A673 (cell line): Measurements from ENCODE around the gene SLC22A2. TPM values are rescaled to one million over a fixed set of nuclear protein-coding genes. Genes with fewer than 3 reads are reported as not detected.

Experiments used
- BruUV-seq: library from RNA; stranded (reverse); fragments of 400-500 nt; replicated peaks from 2 replicates; lab custom pipeline; 2021; lab: Mats Ljungman, UMichigan
- CTCF ChIA-PET: fragments of 300-600 bp; sonication (Branson Sonifier 250); formaldehyde crosslinking; loops from one replicate; lab custom pipeline; 2022; ENCODE audit warnings: antibody characterized with exemption; lab: Charles Lee
- POLR2A ChIA-PET: fragments of 300-600 bp; sonication (Branson Sonifier 250); formaldehyde crosslinking; loops from one replicate; lab custom pipeline; 2022; ENCODE audit warnings: antibody characterized with exemption; ENCODE audit not compliant: low non-redundant PET; lab: Charles Lee
- DNase-seq: peaks from one replicate; pipeline ENCODE4 v3.0.0-alpha.2; 2015; ENCODE audit warnings: low spot score
- H3K27ac ChIP-seq: fragments of 200-600 bp; sonication (generic); 2 replicates; pipeline ENCODE4 v1.5.1; 2016; ENCODE audit warnings: mixed run types, low read depth, mild to moderate bottlenecking, mixed read lengths, antibody characterized with exemption, low read length; ENCODE audit not compliant: poor library complexity, severe bottlenecking
- H3K27me3 ChIP-seq: fragments of 200-600 bp; sonication (generic); replicated peaks from 2 replicates; pipeline ENCODE4 v1.6.1; 2017; ENCODE audit warnings: mixed run types, low read depth, mild to moderate bottlenecking, mixed read lengths, antibody characterized with exemption, low read length; ENCODE audit not compliant: insufficient read depth, poor library complexity
- H3K36me3 ChIP-seq: fragments of 200-600 bp; sonication (generic); 2 replicates; pipeline ENCODE4 v1.6.1; 2016; ENCODE audit warnings: mixed run types, mild to moderate bottlenecking, mixed read lengths, antibody characterized with exemption, low read length; ENCODE audit not compliant: insufficient read depth, poor library complexity, severe bottlenecking
- H3K4me1 ChIP-seq: fragments of 200-600 bp; sonication (generic); 2 replicates; pipeline ENCODE4 v1.6.1; 2017; ENCODE audit warnings: mixed run types, mild to moderate bottlenecking, mixed read lengths, antibody characterized with exemption, low read length; ENCODE audit not compliant: insufficient read depth, poor library complexity, severe bottlenecking
- H3K4me3 ChIP-seq: fragments of 200-600 bp; sonication (generic); 2 replicates; pipeline ENCODE4 v1.5.1; 2016; ENCODE audit warnings: low read depth, mixed run types, mild to moderate bottlenecking, mixed read lengths, low read length; ENCODE audit not compliant: poor library complexity, severe bottlenecking
- H3K9me3 ChIP-seq: fragments of 200-600 bp; sonication (generic); 2 replicates; pipeline ENCODE4 v1.6.1; 2016; ENCODE audit warnings: mixed run types, low read depth, mild to moderate bottlenecking, mixed read lengths, antibody characterized with exemption, low read length; ENCODE audit not compliant: poor library complexity, severe bottlenecking
- EZH2 ChIP-seq: fragments of 200-600 bp; sonication (generic); IDR thresholded peaks from 2 replicates; pipeline ENCODE4 v1.6.1; 2017; ENCODE audit warnings: borderline replicate concordance, low read depth, mild to moderate bottlenecking, mixed read lengths, antibody characterized with exemption, low read length; ENCODE audit not compliant: poor library complexity, severe bottlenecking
- intact Hi-C: fragments of 100-400 bp; cut with micrococcal nuclease; formaldehyde crosslinking; loops from one replicate; pipeline ENCODE4 v1.10.0; 2022; ENCODE audit not compliant: unreplicated experiment
- total RNA-seq: library from RNA; stranded (reverse); gene quantifications from 2 replicates; pipeline ENCODE4 v1.2.3, GENCODE V29; 2021
- TF ChIP-seq, protein P1 (sequence below): fragments of 300-800, 200-600 bp; sonication (generic); conservative IDR thresholded peaks from 2 replicates; pipeline ENCODE4 v1.5.1; 2017; ENCODE audit warnings: low read depth, mild to moderate bottlenecking, antibody characterized with exemption, low read length, moderate library complexity, mixed read lengths

SLC22A2 gene
- total RNA-seq, 1 experiment from 2014 or later = not detected

DNA sequence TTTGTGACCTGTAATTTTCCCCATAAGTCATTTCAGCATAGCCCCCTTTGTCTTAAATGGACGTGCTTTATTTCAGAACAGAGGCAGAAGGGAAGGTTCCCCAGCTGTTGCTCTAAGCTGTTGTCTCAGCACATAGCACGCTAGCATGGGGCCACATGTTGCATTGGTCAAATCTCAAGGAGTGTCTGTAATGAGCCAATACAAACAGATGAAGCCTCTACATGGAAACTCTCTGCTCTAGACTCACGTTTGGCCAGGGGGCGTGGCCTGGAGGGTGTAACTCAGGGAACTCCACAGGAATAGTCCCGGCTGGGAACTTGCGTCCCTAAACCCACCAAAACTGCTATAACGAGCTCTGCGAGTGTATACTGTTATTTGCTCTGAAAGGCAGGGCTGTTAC, 35.2 kb upstream of the SLC22A2 start:
- ChIA-PET POLR2A (no interaction called here), CTCF (no interaction called here)
- Histone ChIP-seq H3K9me3 (no peaks in the 10 kb centered on the region), H3K4me1 (no peaks in the 10 kb centered on the region), H3K36me3 (no peaks in the 10 kb centered on the region), H3K27me3 (no peaks in the 10 kb centered on the region), H3K4me3 (no peak overlapping the region), H3K27ac (no peak overlapping the region)
- TF ChIP-seq EZH2 = no peak
- TF ChIP-seq, protein P1, sequence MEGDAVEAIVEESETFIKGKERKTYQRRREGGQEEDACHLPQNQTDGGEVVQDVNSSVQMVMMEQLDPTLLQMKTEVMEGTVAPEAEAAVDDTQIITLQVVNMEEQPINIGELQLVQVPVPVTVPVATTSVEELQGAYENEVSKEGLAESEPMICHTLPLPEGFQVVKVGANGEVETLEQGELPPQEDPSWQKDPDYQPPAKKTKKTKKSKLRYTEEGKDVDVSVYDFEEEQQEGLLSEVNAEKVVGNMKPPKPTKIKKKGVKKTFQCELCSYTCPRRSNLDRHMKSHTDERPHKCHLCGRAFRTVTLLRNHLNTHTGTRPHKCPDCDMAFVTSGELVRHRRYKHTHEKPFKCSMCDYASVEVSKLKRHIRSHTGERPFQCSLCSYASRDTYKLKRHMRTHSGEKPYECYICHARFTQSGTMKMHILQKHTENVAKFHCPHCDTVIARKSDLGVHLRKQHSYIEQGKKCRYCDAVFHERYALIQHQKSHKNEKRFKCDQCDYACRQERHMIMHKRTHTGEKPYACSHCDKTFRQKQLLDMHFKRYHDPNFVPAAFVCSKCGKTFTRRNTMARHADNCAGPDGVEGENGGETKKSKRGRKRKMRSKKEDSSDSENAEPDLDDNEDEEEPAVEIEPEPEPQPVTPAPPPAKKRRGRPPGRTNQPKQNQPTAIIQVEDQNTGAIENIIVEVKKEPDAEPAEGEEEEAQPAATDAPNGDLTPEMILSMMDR = no peak
- DNase-seq = no peak
- intact Hi-C loops = no loop called here
- no TSS peak for BruUV-seq

DNA sequence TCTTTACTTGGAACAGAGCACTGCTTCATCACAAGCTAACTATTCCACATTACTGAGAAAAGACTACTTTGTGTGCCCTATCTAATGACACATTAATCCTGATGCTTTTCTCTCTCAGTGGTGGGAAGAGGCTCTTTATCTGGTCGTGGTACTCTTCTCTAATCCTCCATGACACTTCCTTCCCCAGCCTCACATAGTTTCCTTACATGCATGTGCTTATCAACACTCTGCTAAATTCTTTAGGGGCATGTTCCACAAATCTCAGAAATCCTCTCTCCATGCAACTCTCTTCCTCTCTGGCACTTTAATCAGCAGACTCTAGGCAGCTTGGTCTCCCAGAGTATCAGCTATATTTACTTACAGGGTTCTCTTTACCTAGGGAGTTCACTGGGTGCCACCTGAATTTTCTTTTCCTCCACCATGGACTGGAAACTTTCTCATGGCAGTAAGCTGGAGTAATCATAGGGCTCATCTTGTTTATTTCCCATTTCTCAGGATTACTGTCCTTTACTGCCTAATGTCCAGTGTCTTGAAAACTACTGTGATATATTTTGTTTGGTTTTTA, 27.0 kb upstream of the SLC22A2 start:
- H3K4me1 ChIP-seq = no peaks in the 10 kb centered on the region
- BruUV-seq = no TSS peak
- no peak overlapping the region for H3K4me3 ChIP-seq
- TF ChIP-seq EZH2 = no peak
- TF ChIP-seq, protein P1 = no peak
- ChIA-PET CTCF (no interaction called here), POLR2A (no interaction called here)
- DNase-seq = no peak
- H3K27ac ChIP-seq = no peak overlapping the region
- intact Hi-C loops = no loop called here
- H3K27me3 ChIP-seq = no peaks in the 10 kb centered on the region
- no peaks in the 10 kb centered on the region for H3K36me3 ChIP-seq
- H3K9me3 ChIP-seq = no peaks in the 10 kb centered on the region

- no peak for DNase-seq
- intact Hi-C loops = no loop called here
- H3K36me3 ChIP-seq = no peaks in the 10 kb centered on the region
- H3K4me3 ChIP-seq = no peak overlapping the region
- no peaks in the 10 kb centered on the region for H3K27me3 ChIP-seq
- no TSS peak for BruUV-seq
- TF ChIP-seq EZH2 = no peak
- TF ChIP-seq, protein P1 = no peak
- POLR2A ChIA-PET = no interaction called here
- no peak overlapping the region for H3K27ac ChIP-seq
- H3K9me3 ChIP-seq = no peaks in the 10 kb centered on the region
- no peaks in the 10 kb centered on the region for H3K4me1 ChIP-seq
- CTCF ChIA-PET = no interaction called here
Measured at GRCh38 chr6:160284575-160284974, 26.0 kb upstream of the SLC22A2 start.
